ENCODE results near the gene PRX.

Gene PRX

DNA sequence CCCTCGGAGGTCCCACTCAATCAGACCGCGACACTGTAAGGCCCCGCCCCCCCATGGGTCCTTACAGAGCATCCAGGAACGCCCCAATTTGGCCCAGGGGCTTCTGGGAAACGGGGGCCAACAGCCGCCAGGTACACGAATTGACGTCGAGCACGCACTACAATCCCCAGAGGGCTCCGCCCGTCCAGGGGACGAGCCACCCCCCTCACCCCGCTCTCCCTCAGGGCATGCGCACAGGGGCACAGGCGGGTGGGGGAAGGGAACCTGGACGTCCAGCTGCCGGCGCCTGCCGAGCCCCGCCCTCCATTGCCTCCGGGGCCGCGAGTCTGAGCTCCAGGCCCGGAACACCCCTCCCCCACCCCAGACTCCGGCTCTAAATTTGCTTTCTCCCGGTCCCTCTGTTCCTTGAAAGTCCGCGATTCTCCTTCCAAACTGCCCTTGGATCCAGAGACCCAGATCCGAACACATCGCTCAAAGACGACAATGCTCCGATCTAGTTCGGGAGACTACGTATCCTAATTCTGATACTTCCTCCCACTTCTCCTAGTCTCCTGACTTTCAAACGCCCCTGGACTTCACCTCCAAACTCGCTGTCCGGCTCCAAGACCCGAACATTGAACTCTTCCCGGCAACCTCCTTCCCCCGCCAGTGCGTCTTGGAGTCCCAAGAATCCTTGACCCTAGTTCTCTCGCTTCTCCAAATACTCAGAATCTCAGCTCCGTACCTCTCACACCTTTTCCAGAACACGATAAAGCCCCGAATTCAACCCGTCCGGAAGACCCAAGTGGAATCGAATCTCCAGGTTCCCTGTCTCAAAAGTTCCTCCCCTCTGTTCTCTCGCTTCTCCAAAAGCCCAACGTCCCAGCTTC lies 30.2 kb upstream of the PRX start:
- H3K9ac ChIP-seq (ENCODE audit: low read depth, low read length, poor library complexity): no peak overlapping the region
- H3K23ac ChIP-seq (ENCODE audit: low read depth, low read length, poor library complexity): no peak overlapping the region
- no peak overlapping the region for H3K4ac ChIP-seq (ENCODE audit: low read length)
- H3K27ac ChIP-seq (replicated peaks; ENCODE audit: low read length): peak overlapping the region; percentile 75
- peaks cover 16 to 29% of the 10 kb centered on the region in 2 donors for H3K36me3 ChIP-seq (replicated peaks in 1 of 2; ENCODE audit: control insufficient read depth in 2 of 2, insufficient read depth in 2 of 2, low read length in 2 of 2)
- no CpG with 5 or more reads among the region's 52 CpGs for WGBS, 2 donors (ENCODE audit: extremely low coverage in 2 of 2, insufficient read length in 2 of 2, insufficient replicate concordance in 1 of 2)
- no peaks in the 10 kb centered on the region for H3K9me3 ChIP-seq (replicated peaks in 1 of 2; ENCODE audit: control insufficient read depth in 2 of 2, insufficient read depth in 1 of 2, low read depth in 1 of 2, low read length in 2 of 2)
- no peak overlapping the region for H2BK120ac ChIP-seq (ENCODE audit: low read depth, low read length)
- no peak overlapping the region for H2BK15ac ChIP-seq (ENCODE audit: low read length)
- no peak overlapping the region for H3K14ac ChIP-seq (ENCODE audit: low read length)
- H3K4me2 ChIP-seq (ENCODE audit: insufficient read depth, low read length, poor library complexity, severe bottlenecking): peak overlapping the region; percentile 67
- DNase-seq (ENCODE audit: low spot score): peak; percentile 100
- H2AK5ac ChIP-seq (ENCODE audit: low read depth, low read length): peak overlapping the region; percentile 5
- H3K4me1 ChIP-seq (ENCODE audit: control insufficient read depth in 2 of 2, insufficient read depth in 1 of 2, low read depth in 1 of 2, low read length in 2 of 2): peaks cover 15 to 37% of the 10 kb centered on the region in 2 donors
- peak overlapping the region; percentile 88 to 99 for H3K4me3 ChIP-seq (ENCODE audit: low read length in 2 of 2)
- H4K91ac ChIP-seq (ENCODE audit: low read depth, low read length, poor library complexity): no peak overlapping the region
- no peak overlapping the region for H4K8ac ChIP-seq (ENCODE audit: low read depth, low read length)
- no peak overlapping the region for H2BK5ac ChIP-seq (ENCODE audit: low read length)
- H3K18ac ChIP-seq (ENCODE audit: low read length): peak overlapping the region; percentile 61
- no peak overlapping the region for H2BK12ac ChIP-seq (ENCODE audit: low read length)
- no peaks in the 10 kb centered on the region for H3K27me3 ChIP-seq (ENCODE audit: control insufficient read depth in 3 of 3, insufficient read depth in 3 of 3, low read depth in 1 of 3, low read length in 3 of 3)
- peaks cover 11% of the 10 kb centered on the region for H3K79me1 ChIP-seq (ENCODE audit: low read depth, low read length)
- peak overlapping the region; percentile 99 for H2AFZ ChIP-seq (ENCODE audit: low read length)

DNA sequence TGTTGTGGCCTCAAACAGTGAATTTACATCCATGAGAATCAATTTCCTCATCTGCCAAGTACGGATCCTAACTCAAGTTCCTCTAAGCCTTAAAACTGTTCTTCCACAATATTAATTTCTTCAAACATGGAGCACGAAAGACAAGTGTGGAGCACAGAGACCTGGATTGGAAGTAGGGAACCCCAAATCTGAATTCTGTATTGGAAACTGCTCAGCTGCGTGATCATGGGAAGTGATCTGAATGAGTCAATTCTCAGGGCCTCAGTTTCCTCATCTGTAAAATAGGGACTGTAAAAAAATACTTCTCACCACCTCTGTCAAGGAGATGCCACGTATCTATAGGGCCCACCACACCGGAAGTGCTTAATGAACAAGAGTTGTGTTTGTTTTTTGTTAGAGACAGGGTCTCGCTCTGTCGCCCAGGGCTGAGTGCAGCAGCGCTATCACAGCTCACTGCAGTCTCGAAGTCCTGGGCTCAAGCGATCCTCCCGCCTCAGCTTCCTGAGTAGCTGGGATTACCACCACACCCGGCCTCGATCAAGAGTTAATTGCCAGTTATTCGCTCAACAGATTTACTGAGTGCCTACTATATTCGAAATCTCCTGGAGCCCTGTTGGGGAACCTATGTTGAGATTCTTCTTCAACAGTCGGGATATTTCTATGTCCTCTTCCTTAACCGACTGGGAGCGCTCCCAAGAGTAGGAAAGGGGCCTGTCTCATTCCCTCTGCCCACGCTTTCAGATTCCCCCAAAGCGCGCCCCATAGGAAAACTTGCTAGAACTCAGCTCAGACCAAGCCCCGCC lies 29.4 kb upstream of the PRX start:
- Histone ChIP-seq H3K9me3 (replicated peaks in 1 of 2; ENCODE audit: control insufficient read depth in 2 of 2, insufficient read depth in 1 of 2, low read depth in 1 of 2, low read length in 2 of 2) (no peaks in the 10 kb centered on the region), H2BK5ac (ENCODE audit: low read length) (no peak overlapping the region), H4K91ac (ENCODE audit: low read depth, low read length, poor library complexity) (no peak overlapping the region), H3K36me3 (replicated peaks in 1 of 2; ENCODE audit: control insufficient read depth in 2 of 2, insufficient read depth in 2 of 2, low read length in 2 of 2) (peaks cover 16 to 29% of the 10 kb centered on the region in 2 donors), H3K27me3 (ENCODE audit: control insufficient read depth in 3 of 3, insufficient read depth in 3 of 3, low read depth in 1 of 3, low read length in 3 of 3) (no peaks in the 10 kb centered on the region), H3K9ac (ENCODE audit: low read depth, low read length, poor library complexity) (peak overlapping the region; percentile 35), H3K27ac (replicated peaks; ENCODE audit: low read length) (peak overlapping the region; percentile 71), H2AK5ac (ENCODE audit: low read depth, low read length) (no peak overlapping the region), H3K23ac (ENCODE audit: low read depth, low read length, poor library complexity) (no peak overlapping the region), H3K4ac (ENCODE audit: low read length) (no peak overlapping the region), H2BK120ac (ENCODE audit: low read depth, low read length) (no peak overlapping the region), H2AFZ (ENCODE audit: low read length) (peak overlapping the region; percentile 99), H3K14ac (ENCODE audit: low read length) (no peak overlapping the region), H2BK12ac (ENCODE audit: low read length) (no peak overlapping the region), H3K4me1 (ENCODE audit: control insufficient read depth in 2 of 2, insufficient read depth in 1 of 2, low read depth in 1 of 2, low read length in 2 of 2) (peaks cover 15 to 37% of the 10 kb centered on the region in 2 donors), H4K8ac (ENCODE audit: low read depth, low read length) (no peak overlapping the region), H3K4me2 (ENCODE audit: insufficient read depth, low read length, poor library complexity, severe bottlenecking) (peak overlapping the region; percentile 67), H2BK15ac (ENCODE audit: low read length) (no peak overlapping the region), H3K4me3 (ENCODE audit: low read length in 2 of 2) (peak overlapping the region; percentile 72 to 99), H3K79me1 (ENCODE audit: low read depth, low read length) (peaks cover 7% of the 10 kb centered on the region), H3K18ac (ENCODE audit: low read length) (no peak overlapping the region)
- no CpG with 5 or more reads among the region's 22 CpGs for WGBS, 2 donors (ENCODE audit: extremely low coverage in 2 of 2, insufficient read length in 2 of 2, insufficient replicate concordance in 1 of 2)
- DNase-seq (ENCODE audit: low spot score): no peak

DNA sequence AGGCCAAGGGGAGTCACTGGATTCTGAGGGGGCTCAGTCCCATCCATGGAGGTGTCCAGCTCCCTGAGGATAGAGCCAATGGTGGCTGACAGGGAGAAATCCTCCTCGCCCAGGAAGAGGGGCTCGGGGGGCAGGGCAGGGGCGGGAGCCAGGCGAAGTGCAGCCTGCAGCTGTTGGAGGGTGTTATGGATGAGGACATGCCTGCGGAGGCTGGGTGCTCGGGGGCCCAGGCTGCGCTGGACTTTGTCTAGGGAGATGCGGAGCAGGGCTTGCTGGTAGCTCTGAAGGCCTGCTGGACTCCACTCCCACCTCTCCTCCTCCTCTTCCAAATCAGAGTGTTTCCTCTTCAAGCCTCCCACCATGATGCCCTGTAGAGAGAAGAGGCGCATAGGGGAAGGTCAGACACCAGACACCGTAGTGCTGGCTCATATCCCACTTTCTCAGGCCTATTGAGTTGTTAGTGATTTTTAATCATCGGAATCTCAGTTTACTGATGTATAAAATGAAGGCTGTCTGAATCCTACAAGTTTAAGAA lies 28.6 kb upstream of the PRX start:
- DNase-seq (ENCODE audit: low spot score): no peak
- Histone ChIP-seq H3K79me1 (ENCODE audit: low read depth, low read length) (peaks cover 7% of the 10 kb centered on the region), H3K9ac (ENCODE audit: low read depth, low read length, poor library complexity) (no peak overlapping the region), H3K9me3 (replicated peaks in 1 of 2; ENCODE audit: control insufficient read depth in 2 of 2, insufficient read depth in 1 of 2, low read depth in 1 of 2, low read length in 2 of 2) (no peaks in the 10 kb centered on the region), H2BK5ac (ENCODE audit: low read length) (no peak overlapping the region), H2BK12ac (ENCODE audit: low read length) (no peak overlapping the region), H2AK5ac (ENCODE audit: low read depth, low read length) (no peak overlapping the region), H3K18ac (ENCODE audit: low read length) (no peak overlapping the region), H3K4ac (ENCODE audit: low read length) (no peak overlapping the region), H3K4me2 (ENCODE audit: insufficient read depth, low read length, poor library complexity, severe bottlenecking) (no peak overlapping the region), H3K4me3 (ENCODE audit: low read length in 2 of 2) (peak overlapping the region in 1 of 2 donors; percentile 99), H3K14ac (ENCODE audit: low read length) (no peak overlapping the region), H4K91ac (ENCODE audit: low read depth, low read length, poor library complexity) (no peak overlapping the region), H4K8ac (ENCODE audit: low read depth, low read length) (no peak overlapping the region), H2BK120ac (ENCODE audit: low read depth, low read length) (no peak overlapping the region), H3K27ac (replicated peaks; ENCODE audit: low read length) (no peak overlapping the region), H3K23ac (ENCODE audit: low read depth, low read length, poor library complexity) (no peak overlapping the region), H3K27me3 (ENCODE audit: control insufficient read depth in 3 of 3, insufficient read depth in 3 of 3, low read depth in 1 of 3, low read length in 3 of 3) (no peaks in the 10 kb centered on the region), H3K4me1 (ENCODE audit: control insufficient read depth in 2 of 2, insufficient read depth in 1 of 2, low read depth in 1 of 2, low read length in 2 of 2) (peaks cover 15 to 37% of the 10 kb centered on the region in 2 donors), H2AFZ (ENCODE audit: low read length) (no peak overlapping the region), H3K36me3 (replicated peaks in 1 of 2; ENCODE audit: control insufficient read depth in 2 of 2, insufficient read depth in 2 of 2, low read length in 2 of 2) (peaks cover 16 to 29% of the 10 kb centered on the region in 2 donors), H2BK15ac (ENCODE audit: low read length) (no peak overlapping the region)
- WGBS, 2 donors (ENCODE audit: extremely low coverage in 2 of 2, insufficient read length in 2 of 2, insufficient replicate concordance in 1 of 2): no CpG with 5 or more reads among the region's 11 CpGs

DNA sequence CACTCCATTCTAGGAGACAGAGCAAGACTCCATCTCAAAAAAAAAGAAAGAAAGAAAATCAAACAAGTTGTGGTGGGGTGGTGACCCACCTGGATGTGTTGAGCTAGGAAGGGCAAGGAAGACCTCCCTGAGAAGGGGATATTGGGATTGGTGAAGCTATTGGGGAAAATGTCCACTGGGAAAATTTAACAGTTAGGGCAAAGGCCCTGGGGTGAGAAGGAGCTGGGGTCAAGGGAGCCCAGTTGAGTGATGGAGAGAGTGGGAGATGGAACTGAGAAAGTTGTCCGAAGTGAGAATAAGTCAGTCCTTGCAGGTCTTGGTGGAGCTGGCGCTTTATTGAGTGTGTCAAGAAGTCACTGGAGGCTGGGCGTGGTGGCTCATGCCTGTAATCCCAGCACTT lies 25.1 kb upstream of the PRX start:
- Histone ChIP-seq H4K8ac (ENCODE audit: low read depth, low read length) (no peak overlapping the region), H3K14ac (ENCODE audit: low read length) (no peak overlapping the region), H3K27ac (replicated peaks; ENCODE audit: low read length) (no peak overlapping the region), H3K79me1 (ENCODE audit: low read depth, low read length) (peaks cover 9% of the 10 kb centered on the region), H3K4me2 (ENCODE audit: insufficient read depth, low read length, poor library complexity, severe bottlenecking) (no peak overlapping the region), H2BK5ac (ENCODE audit: low read length) (no peak overlapping the region), H3K4me1 (ENCODE audit: control insufficient read depth in 2 of 2, insufficient read depth in 1 of 2, low read depth in 1 of 2, low read length in 2 of 2) (peaks cover 6 to 21% of the 10 kb centered on the region in 2 donors), H3K9me3 (replicated peaks in 1 of 2; ENCODE audit: control insufficient read depth in 2 of 2, insufficient read depth in 1 of 2, low read depth in 1 of 2, low read length in 2 of 2) (no peaks in the 10 kb centered on the region), H2BK15ac (ENCODE audit: low read length) (no peak overlapping the region), H2BK12ac (ENCODE audit: low read length) (no peak overlapping the region), H3K4me3 (ENCODE audit: low read length in 2 of 2) (no peak overlapping the region), H3K36me3 (replicated peaks in 1 of 2; ENCODE audit: control insufficient read depth in 2 of 2, insufficient read depth in 2 of 2, low read length in 2 of 2) (peaks cover 16 to 29% of the 10 kb centered on the region in 2 donors), H2AFZ (ENCODE audit: low read length) (no peak overlapping the region), H3K27me3 (ENCODE audit: control insufficient read depth in 3 of 3, insufficient read depth in 3 of 3, low read depth in 1 of 3, low read length in 3 of 3) (no peaks in the 10 kb centered on the region), H3K18ac (ENCODE audit: low read length) (no peak overlapping the region), H2AK5ac (ENCODE audit: low read depth, low read length) (no peak overlapping the region), H3K4ac (ENCODE audit: low read length) (no peak overlapping the region), H3K23ac (ENCODE audit: low read depth, low read length, poor library complexity) (no peak overlapping the region), H4K91ac (ENCODE audit: low read depth, low read length, poor library complexity) (no peak overlapping the region), H2BK120ac (ENCODE audit: low read depth, low read length) (no peak overlapping the region), H3K9ac (ENCODE audit: low read depth, low read length, poor library complexity) (no peak overlapping the region)
- no CpG with 5 or more reads among the region's 3 CpGs for WGBS, 2 donors (ENCODE audit: extremely low coverage in 2 of 2, insufficient read length in 2 of 2, insufficient replicate concordance in 1 of 2)
- DNase-seq (ENCODE audit: low spot score): no peak

All from neuronal stem cell (in vitro differentiated cells).